ENCODE data around the gene HECTD4. TPM values are rescaled to one million over a fixed set of nuclear protein-coding genes. Genes with fewer than 3 reads are reported as not detected.

HECTD4 gene
- total and polyA plus RNA-seq, 2 of the 4 experiments (the other 2 are of a cell fraction) = 12.9 to 13.0 TPM

DNA sequence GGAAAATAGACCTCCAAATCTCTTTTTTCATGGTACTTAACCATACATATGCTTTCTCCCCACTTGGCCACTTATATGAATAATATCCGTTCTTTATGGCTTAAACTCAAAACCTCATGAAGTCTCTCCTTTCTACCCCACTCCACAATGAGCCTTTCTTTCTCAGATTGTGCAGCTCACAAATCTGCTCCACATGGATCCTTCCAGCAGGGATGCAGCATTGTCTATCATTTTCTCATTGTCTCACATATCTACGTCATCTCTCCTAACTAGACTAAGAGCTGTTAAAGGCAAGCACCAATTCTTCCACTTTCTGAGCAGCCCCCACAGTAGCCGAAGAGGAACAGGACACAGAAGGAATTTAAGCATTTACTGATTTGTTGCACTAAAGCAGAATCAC is 106.4 kb downstream of the HECTD4 start:
- CTCF ChIA-PET = no interaction called here
- TF ChIP-seq CEBPB (IDR thresholded peaks at IDR 0.05; ENCODE audit: low read depth, low read length) = no peak
- no peak for TF ChIP-seq RAD21 (IDR thresholded peaks at IDR 0.05; ENCODE audit: low read length)
- TF ChIP-seq MXI1 (IDR thresholded peaks at IDR 0.05; ENCODE audit: borderline replicate concordance, low read depth, low read length) = no peak
- no peak for TF ChIP-seq FOS (IDR thresholded peaks at IDR 0.05; ENCODE audit: low read depth, low read length)
- no peak for TF ChIP-seq SMC3 (IDR thresholded peaks at IDR 0.05; ENCODE audit: low read depth, low read length)
- TF ChIP-seq MAFK (IDR thresholded peaks at IDR 0.05; ENCODE audit: low read depth, low read length) = no peak
- no peak for TF ChIP-seq BHLHE40 (IDR thresholded peaks at IDR 0.05; ENCODE audit: low read depth, low read length)
- no peak for TF ChIP-seq RFX5 (IDR thresholded peaks at IDR 0.05; ENCODE audit: low read depth, low read length)
- no peak for TF ChIP-seq MAZ (IDR thresholded peaks at IDR 0.05; ENCODE audit: borderline replicate concordance, low read depth, low read length)
- TF ChIP-seq CTCF (conservative IDR thresholded peaks at IDR 0.05; ENCODE audit: low read depth, low read length) = no peak
- no peak for TF ChIP-seq RCOR1 (IDR thresholded peaks at IDR 0.05; ENCODE audit: insufficient replicate concordance, low read length)
- no peak for TF ChIP-seq USF2 (IDR thresholded peaks at IDR 0.05; ENCODE audit: low read depth, low read length)
- TF ChIP-seq NFE2L2 (IDR thresholded peaks at IDR 0.05; ENCODE audit: low read depth, low read length) = no peak
- TF ChIP-seq, protein P1, sequence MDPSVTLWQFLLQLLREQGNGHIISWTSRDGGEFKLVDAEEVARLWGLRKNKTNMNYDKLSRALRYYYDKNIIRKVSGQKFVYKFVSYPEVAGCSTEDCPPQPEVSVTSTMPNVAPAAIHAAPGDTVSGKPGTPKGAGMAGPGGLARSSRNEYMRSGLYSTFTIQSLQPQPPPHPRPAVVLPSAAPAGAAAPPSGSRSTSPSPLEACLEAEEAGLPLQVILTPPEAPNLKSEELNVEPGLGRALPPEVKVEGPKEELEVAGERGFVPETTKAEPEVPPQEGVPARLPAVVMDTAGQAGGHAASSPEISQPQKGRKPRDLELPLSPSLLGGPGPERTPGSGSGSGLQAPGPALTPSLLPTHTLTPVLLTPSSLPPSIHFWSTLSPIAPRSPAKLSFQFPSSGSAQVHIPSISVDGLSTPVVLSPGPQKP (IDR thresholded peaks at IDR 0.05; ENCODE audit: borderline replicate concordance, low read depth, low read length) = no peak
- no peak for TF ChIP-seq CHD1 (IDR thresholded peaks at IDR 0.05; ENCODE audit: low read depth, low read length)
- TF ChIP-seq POLR2A (IDR thresholded peaks at IDR 0.05; ENCODE audit: low read depth, low read length) = no peak
- Histone ChIP-seq H3K18ac (ENCODE audit: low read depth, low read length) (no peak overlapping the region), H2BK15ac (ENCODE audit: low read depth, low read length) (no peak overlapping the region), H2BK20ac (ENCODE audit: low read depth, low read length) (no peak overlapping the region), H3K36me3 (ENCODE audit: control insufficient read depth, insufficient read depth, low read length) (peaks cover 10% of the 10 kb centered on the region), H3K9me1 (ENCODE audit: insufficient read depth, low read length) (peaks cover 8% of the 10 kb centered on the region; the same call in 1 of the 2 replicates), H2BK5ac (ENCODE audit: low read depth, low read length, poor library complexity, severe bottlenecking) (no peak overlapping the region), H2AK9ac (replicated peaks; ENCODE audit: low read depth, low read length, poor library complexity) (no peak overlapping the region), H3K27me3 (ENCODE audit: control insufficient read depth, insufficient read depth, low read length) (no peaks in the 10 kb centered on the region), H2BK120ac (ENCODE audit: low read depth, low read length) (no peak overlapping the region), H4K5ac (ENCODE audit: low read depth, low read length) (no peak overlapping the region), H3K4ac (ENCODE audit: low read depth, low read length) (no peak overlapping the region), H3K79me1 (ENCODE audit: low read depth in 1 of 2, low read length in 2 of 2) (peaks cover 2 to 7% of the 10 kb centered on the region in 2 experiments; a peak in 2 of 4 replicates), H3K56ac (ENCODE audit: extremely low read depth, insufficient read depth, low read length) (no peak overlapping the region), H3K9me3 (ENCODE audit: control insufficient read depth, insufficient read depth, low read length) (no peaks in the 10 kb centered on the region), H2AK5ac (ENCODE audit: low read depth, low read length) (no peak overlapping the region), H3K4me3 (ENCODE audit: insufficient read depth, low read depth, low read length) (no peak overlapping the region), H3K27ac (ENCODE audit: insufficient read depth, low read length) (no peak overlapping the region), H3K4me1 (ENCODE audit: control insufficient read depth, insufficient read depth, low read length) (peaks cover 2% of the 10 kb centered on the region; the same call in 1 of the 2 replicates), H3K4me2 (ENCODE audit: low read depth, low read length) (no peak overlapping the region), H2AFZ (replicated peaks; ENCODE audit: low read length, poor library complexity) (no peak overlapping the region), H4K91ac (ENCODE audit: insufficient read depth, low read depth, low read length) (no peak overlapping the region), H3K23ac (ENCODE audit: low read depth, low read length) (no peak overlapping the region), H4K8ac (ENCODE audit: low read depth in 2 of 2, low read length in 2 of 2) (no peak overlapping the region), H3K14ac (replicated peaks; ENCODE audit: low read depth, low read length) (no peak overlapping the region), H3K9ac (ENCODE audit: low read depth, low read length) (no peak overlapping the region), H4K20me1 (ENCODE audit: insufficient read depth, low read length) (no peaks in the 10 kb centered on the region)
- no peak for DNase-seq
- no TSS peak for BruUV-seq (replicated peaks)
- ATAC-seq (ENCODE audit: low read depth) = no peak
- dilution Hi-C loops (cut with HindIII; ENCODE audit: low sequenced_read_pairs, unreplicated experiment) (no loop called here), intact Hi-C loops (cut with micrococcal nuclease) (no loop called here), in situ Hi-C loops (cut with MboI; ENCODE audit: low sequenced_read_pairs) (no loop called here)
- 100% methylated on average over 1 of the region's 3 CpGs; no CpG with 5 or more reads in 1 of the 2 experiments for WGBS, 2 experiments (ENCODE audit: extremely low coverage in 2 of 2, insufficient read length in 1 of 2)
- POLR2A ChIA-PET (ENCODE audit: unreplicated experiment) = no interaction called here

Data from IMR-90 (cell line).